Suprapubic skin (tissue), 4 donors: ENCODE results near the gene CDC20B. TPM values are rescaled to one million over a fixed set of nuclear protein-coding genes. Genes with fewer than 3 reads are reported as not detected.

Source experiments
- DNase-seq, 2 donors: peaks; one replicate each; pipeline ENCODE4 v3.0.0-alpha.2; 2019; ENCODE audit warnings: low spot score in 2 of 2
- H3K27ac ChIP-seq: fragments of 200-600 bp; sonication (generic); one replicate; pipeline ENCODE4 v1.5.1; 2019
- H3K27me3 ChIP-seq: fragments of 200-600 bp; sonication (generic); one replicate; pipeline ENCODE4 v1.5.1; 2019
- H3K36me3 ChIP-seq: fragments of 200-600 bp; sonication (generic); one replicate; pipeline ENCODE4 v1.5.1; 2019
- H3K4me1 ChIP-seq: fragments of 200-600 bp; sonication (generic); one replicate; pipeline ENCODE4 v1.5.1; 2019
- H3K4me3 ChIP-seq: fragments of 200-600 bp; sonication (generic); one replicate; pipeline ENCODE4 v1.5.1; 2019; ENCODE audit warnings: mild to moderate bottlenecking
- H3K9me3 ChIP-seq: fragments of 200-600 bp; sonication (generic); one replicate; pipeline ENCODE4 v1.5.1; 2019
- CTCF ChIP-seq, 2 donors: fragments of 200-600 bp in 1 of 2; fragments of 450-650 bp in 1 of 2; sonication (generic) in 1 of 2; IDR thresholded peaks; one replicate each; pipeline ENCODE4 v1.5.1; 2016 to 2019; ENCODE audit warnings: antibody characterized with exemption in 2 of 2, mild to moderate bottlenecking in 1 of 2, moderate library complexity in 1 of 2
- EP300 ChIP-seq: sonication (generic); formaldehyde crosslinking; IDR thresholded peaks from one replicate; pipeline ENCODE4 v1.6.1; 2017; ENCODE audit warnings: antibody characterized with exemption
- POLR2A ChIP-seq, 2 donors: fragments of 450-650 bp; IDR thresholded peaks; one replicate each; pipeline ENCODE4 v1.6.1; 2017; ENCODE audit warnings: antibody characterized with exemption in 2 of 2, mild to moderate bottlenecking in 2 of 2, moderate library complexity in 2 of 2
- POLR2AphosphoS5 ChIP-seq, 3 donors: sonication (generic); formaldehyde crosslinking; IDR thresholded peaks; one replicate each; pipeline ENCODE4 v1.6.1; 2017; ENCODE audit warnings: antibody characterized with exemption in 3 of 3
- WGBS: methylation state at CpG from one replicate; pipeline ENCODE4 v1.1.5; 2018; 5-methylcytosine and 5-hydroxymethylcytosine counted together
- total RNA-seq, 4 donors: library from RNA; depleted of rRNA; stranded (reverse); fragments of >200 nt; gene quantifications; one replicate each; pipeline ENCODE4 v1.1.0, GENCODE V29; 2016

The CDC20B gene
- total RNA-seq, 4 donors from 2014 or later = not detected

DNA sequence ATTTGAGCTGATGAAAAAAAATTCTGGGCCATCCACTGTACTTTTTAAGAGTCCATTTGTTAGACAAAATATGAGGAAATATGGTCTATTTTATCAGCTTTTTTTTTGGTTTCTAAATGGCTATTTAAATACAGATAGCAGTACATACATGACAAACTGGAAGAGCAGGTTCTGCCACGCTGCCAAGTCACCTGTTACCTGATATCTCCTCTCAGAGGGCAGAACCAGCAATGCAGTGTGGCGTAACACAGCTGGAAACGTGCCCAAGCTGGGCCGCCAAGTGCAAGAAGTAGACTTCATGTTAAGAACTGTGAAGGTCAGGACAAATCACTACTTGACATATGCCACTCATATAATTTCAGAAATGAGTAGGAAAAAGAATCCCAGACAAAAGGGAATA, 46.0 kb upstream of the CDC20B start:
- no peak overlapping the region for H3K4me3 ChIP-seq
- no peaks in the 10 kb centered on the region for H3K36me3 ChIP-seq
- no peaks in the 10 kb centered on the region for H3K9me3 ChIP-seq
- no peak for DNase-seq
- no peak overlapping the region for H3K27ac ChIP-seq
- peaks cover 12% of the 10 kb centered on the region for H3K4me1 ChIP-seq
- peaks cover 63% of the 10 kb centered on the region for H3K27me3 ChIP-seq
- WGBS = 40% methylated on average over 4 of the region's 4 CpGs
- TF ChIP-seq EP300 = no peak
- TF ChIP-seq CTCF (IDR thresholded peaks at IDR 0.05) = no peak
- TF ChIP-seq POLR2AphosphoS5 (IDR thresholded peaks at IDR 0.05) = no peak
- TF ChIP-seq POLR2A (IDR thresholded peaks at IDR 0.05) = no peak

- Histone ChIP-seq H3K4me1 (no peaks in the 10 kb centered on the region), H3K4me3 (no peak overlapping the region), H3K27ac (no peak overlapping the region), H3K27me3 (peaks cover 8% of the 10 kb centered on the region), H3K36me3 (no peaks in the 10 kb centered on the region), H3K9me3 (no peaks in the 10 kb centered on the region)
- TF ChIP-seq CTCF (IDR thresholded peaks at IDR 0.05) (no peak), POLR2A (IDR thresholded peaks at IDR 0.05) (no peak), POLR2AphosphoS5 (IDR thresholded peaks at IDR 0.05) (no peak), EP300 (no peak)
- 79% methylated on average over 2 of the region's 2 CpGs for WGBS
- DNase-seq = no peak
Observed at GRCh38 chr5:55211184-55211874, 38.4 kb upstream of the CDC20B start.

DNA sequence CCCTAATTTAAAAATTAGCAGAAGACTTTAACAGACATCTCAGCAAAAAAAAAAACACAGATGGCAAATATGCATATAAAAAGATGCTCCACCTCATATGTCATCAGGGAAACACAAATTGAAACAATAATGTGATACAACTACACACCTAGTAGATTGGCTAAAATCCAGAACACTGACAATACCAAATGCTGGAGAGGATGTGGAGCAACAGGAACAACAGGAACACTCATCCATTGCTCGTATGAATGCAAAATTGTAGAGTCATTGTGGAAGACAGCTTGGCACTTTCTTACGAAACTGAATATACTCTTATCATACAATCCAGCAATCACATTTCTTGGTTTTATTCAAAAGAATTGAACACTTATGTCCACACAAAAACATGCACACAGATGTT, 32.0 kb upstream of the CDC20B start:
- Histone ChIP-seq H3K36me3 (no peaks in the 10 kb centered on the region), H3K4me3 (no peak overlapping the region), H3K27ac (no peak overlapping the region), H3K4me1 (no peaks in the 10 kb centered on the region), H3K27me3 (peaks cover 18% of the 10 kb centered on the region), H3K9me3 (no peaks in the 10 kb centered on the region)
- TF ChIP-seq POLR2AphosphoS5 (IDR thresholded peaks at IDR 0.05) = no peak
- no peak for TF ChIP-seq POLR2A (IDR thresholded peaks at IDR 0.05)
- TF ChIP-seq EP300 = no peak
- TF ChIP-seq CTCF (IDR thresholded peaks at IDR 0.05) = no peak
- DNase-seq = no peak
- WGBS = 44% methylated on average over 2 of the region's 2 CpGs

- TF ChIP-seq CTCF (IDR thresholded peaks at IDR 0.05) = no peak
- TF ChIP-seq POLR2A (IDR thresholded peaks at IDR 0.05) = no peak
- TF ChIP-seq EP300 = no peak
- TF ChIP-seq POLR2AphosphoS5 (IDR thresholded peaks at IDR 0.05) = no peak
- Histone ChIP-seq H3K4me3 (no peak overlapping the region), H3K36me3 (no peaks in the 10 kb centered on the region), H3K9me3 (no peaks in the 10 kb centered on the region), H3K27ac (no peak overlapping the region), H3K27me3 (peaks cover 46% of the 10 kb centered on the region), H3K4me1 (no peaks in the 10 kb centered on the region)
- DNase-seq = no peak
- 64% methylated on average over 2 of the region's 2 CpGs for WGBS
Observed at GRCh38 chr5:55191165-55191564, 18.2 kb upstream of the CDC20B start.

DNA sequence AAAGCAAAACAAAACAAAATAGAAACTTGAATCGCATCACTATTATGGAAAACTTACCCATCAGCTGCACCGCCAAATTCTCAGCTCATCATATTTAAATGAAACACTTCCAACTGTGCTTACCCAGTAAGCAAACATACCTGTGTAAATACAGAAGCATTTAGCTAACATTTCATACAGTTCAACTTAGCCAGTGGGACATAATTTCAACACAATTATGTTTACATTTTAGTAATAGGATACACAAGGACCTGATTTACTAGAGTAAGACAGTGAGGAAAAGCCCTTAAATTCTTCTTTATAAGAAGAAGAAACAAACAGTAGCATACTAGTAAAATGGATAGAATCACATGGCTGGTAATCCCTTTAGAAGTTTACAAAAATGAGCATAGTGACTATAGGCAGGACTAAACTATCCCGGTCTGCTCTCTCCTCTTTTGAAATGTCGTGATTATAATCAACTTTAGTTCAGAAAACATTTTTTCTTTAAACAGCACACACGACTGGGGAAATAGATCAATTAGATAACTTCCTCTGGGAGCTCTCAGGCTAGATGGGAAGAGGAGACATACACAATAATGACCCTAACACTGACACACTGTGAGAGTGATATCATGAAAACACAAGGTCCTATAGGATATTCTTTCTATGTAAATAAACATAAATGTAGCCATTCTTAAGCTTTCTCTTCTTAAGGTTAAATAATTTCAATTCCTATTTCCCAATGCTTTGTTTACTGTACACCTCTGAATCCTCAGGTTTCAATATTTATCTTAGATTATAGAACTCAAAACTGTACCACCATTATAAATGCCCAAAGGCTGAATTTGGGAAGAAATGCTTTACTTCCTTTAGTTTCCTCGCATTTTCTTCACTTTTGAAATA, 15.9 kb upstream of the CDC20B start:
- Histone ChIP-seq H3K4me1 (no peaks in the 10 kb centered on the region), H3K27ac (no peak overlapping the region), H3K4me3 (no peak overlapping the region), H3K36me3 (no peaks in the 10 kb centered on the region), H3K27me3 (peaks cover 51% of the 10 kb centered on the region), H3K9me3 (no peaks in the 10 kb centered on the region)
- WGBS = 64% methylated on average over 6 of the region's 6 CpGs
- no peak for TF ChIP-seq CTCF (IDR thresholded peaks at IDR 0.05)
- TF ChIP-seq EP300 = no peak
- TF ChIP-seq POLR2AphosphoS5 (IDR thresholded peaks at IDR 0.05) = no peak
- TF ChIP-seq POLR2A (IDR thresholded peaks at IDR 0.05) = no peak
- no peak for DNase-seq
